IPS-NIHi7 (cell line): ENCODE data around the gene ZNF519.
"Not testable (repeated sequence)": the region's sequence is repeated elsewhere in the genome, so short reads cannot be mapped to it uniquely, and the experiment has no call there.

Experiments
- DNase-seq: peaks from one replicate; pipeline ENCODE4 v3.0.0; 2012; ENCODE audit warnings: mixed read lengths; ENCODE audit errors: extremely low spot score

The ZNF519 gene

GRCh38 chr18:14132271-14132700, at the start of gene ZNF519:
ZNF519 (minus strand) TSS chr18:14132435; CDS start chr18:14132277, 158 bp downstream.
- DNase-seq: peak; percentile 84

DNA sequence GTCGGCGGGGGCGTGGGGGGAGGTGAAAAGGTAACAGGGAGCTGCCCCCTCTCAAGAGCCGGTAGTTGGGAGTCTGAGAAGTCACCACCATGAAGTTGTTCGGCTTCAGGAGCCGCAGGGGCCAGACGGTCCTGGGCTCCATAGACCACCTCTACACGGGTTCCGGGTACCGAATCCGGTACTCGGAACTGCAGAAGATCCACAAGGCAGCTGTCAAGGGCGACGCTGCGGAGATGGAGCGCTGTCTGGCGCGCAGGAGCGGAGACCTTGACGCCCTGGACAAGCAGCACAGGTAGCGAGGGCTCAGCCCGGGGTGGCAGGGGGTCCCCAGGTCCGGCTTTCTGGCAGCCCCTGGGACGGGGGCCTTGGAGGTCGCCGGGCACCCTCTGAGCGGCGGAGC, 47.1 kb upstream of the ZNF519 start:
- DNase-seq: no peak

GRCh38 chr18:14178321-14179196, 46.3 kb upstream of the ZNF519 start:
- peak; percentile 46 for DNase-seq

- not testable (repeated sequence) for DNase-seq
These were observed 45.5 kb upstream of the ZNF519 start for GRCh38 chr18:14177540-14178320.

GRCh38 chr18:14175404-14175803, 43.2 kb upstream of the ZNF519 start:
- not testable (repeated sequence) for DNase-seq

DNA sequence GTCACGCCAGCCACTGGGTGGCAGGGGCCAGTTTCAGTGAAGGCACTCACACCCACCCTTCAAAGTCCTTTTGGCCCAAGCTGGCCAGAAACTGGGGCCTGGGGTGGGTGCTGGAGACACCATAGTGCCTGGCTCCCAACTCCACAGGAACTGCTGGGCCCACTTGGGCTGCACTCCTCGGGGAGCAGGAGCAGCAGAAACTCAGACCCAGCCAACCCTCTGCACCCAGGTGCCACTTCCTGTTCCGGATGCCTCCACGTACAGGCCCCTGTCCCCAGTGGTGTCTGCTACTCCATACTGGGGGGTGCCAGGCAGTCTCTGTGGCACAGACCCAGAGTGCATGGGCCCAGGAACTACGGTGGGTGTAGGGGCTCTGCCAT, 42.5 kb upstream of the ZNF519 start:
- no peak for DNase-seq

DNA sequence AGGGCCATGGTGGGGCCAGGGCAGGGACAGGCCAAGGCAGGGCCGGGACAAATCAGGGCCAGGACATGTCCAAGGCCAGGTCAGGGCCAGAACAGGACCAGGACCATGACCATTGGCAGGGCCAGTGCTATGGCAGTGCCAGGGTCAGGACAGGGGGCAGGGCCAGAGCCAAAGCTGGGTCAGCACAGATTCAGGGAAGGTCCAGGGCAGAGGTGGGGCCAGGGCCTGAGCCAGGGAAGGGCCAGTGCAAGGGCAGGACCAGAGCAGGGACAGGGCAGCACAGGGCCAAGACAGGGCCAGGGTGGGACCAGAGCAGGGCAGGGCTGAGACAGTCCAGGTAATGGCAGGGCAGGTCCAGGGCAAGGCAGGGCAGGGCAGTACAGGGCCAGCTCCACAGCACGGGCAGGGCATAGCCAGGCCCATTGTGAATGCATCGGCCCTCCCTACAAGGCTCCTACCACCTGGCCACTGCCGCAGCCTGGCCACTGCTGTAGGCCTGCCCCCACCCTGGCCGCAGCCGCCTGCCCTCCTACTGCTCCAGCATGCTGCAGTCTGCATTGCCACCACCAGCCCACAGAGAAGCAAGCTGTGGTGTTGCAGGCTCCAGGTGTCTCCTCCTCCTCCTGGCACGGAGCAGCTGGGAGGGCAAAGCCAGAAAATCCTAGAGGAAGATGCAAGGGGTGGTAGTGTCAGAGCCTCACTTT, 41.9 kb upstream of the ZNF519 start:
- not testable (repeated sequence) for DNase-seq

DNA sequence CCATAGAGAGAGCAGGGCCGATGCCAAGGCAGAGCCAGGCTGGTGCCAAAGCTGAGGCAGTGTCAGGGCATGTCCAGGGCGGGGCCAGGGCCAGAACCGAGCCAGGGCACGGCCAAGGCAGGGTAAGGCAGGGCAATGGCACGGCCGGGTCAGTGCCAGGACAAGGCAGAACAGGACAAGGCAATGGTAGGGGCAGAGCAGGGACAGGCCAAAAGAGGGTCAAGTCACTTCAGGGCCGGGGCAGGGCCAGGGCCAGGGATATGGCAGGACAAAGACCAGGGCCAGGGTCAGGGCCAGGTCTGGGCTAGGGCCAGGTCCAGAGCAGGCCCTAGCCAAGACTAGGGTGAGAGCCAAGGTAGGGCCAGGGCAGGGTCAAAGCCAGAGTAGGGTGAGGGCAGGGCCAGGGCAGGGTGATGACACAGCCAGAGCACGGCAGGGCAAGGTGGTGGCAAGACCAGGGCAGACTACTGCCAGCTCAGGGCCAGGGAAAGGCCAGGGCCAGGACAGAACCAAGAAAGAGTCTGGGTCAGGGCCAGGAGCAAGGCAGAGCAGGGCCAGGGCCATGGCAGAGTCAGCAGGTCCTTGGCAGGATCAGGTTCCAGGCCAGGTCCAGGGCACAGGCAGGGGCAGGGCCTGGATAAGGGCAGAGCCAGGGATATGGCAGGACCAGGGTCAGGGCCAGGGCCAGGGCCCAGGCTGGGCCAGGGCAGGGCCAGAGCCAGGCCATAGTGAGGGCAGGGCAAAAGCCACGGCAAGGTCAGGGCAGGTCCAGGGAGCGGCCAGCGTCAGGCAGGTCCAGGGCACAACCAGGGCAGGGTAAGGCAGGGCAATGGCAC, 41.1 kb upstream of the ZNF519 start:
- not testable (repeated sequence) for DNase-seq

GRCh38 chr18:14172142-14173115, 40.2 kb upstream of the ZNF519 start:
- DNase-seq: not testable (repeated sequence)

DNA sequence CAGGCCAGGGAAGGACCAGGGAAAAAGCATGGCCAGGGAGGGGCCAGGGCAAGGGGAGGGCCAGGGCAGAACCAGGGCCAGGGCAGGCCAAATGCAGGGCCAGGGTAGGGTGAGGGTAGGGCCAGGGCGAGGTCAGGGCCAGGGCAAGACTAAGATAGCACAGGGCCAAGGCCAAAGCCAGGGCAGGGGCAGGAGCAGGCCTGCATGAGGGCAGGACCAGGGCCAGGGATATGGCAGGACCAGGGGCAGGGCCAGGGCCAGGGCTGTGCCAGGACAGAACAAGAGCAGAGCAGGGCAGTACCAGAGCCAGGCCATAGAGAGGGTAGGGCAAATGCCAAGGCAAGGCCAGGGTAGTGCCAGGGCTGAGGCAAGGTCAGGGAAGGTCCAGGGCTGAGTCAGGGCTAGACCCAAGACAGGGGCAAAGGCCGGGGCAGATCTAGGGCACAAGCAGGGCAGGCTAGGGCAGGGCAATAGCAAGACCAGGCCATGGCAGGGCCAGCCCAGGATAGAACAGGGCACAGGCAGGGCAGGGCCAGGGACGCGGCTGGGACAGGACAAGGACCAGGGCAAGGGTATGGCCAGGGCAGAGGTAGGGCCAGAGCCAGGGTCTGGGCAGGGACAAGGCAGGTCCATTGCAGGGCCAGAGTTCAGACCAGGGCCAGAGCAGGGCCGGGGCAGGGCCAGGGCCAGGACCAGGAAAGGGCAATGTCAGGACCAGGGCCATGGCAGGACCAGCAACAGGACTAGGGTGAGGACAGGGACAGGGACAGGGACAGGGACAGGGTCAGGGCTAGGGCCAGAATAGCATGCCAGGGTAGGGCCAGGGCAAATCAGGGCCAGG, 39.3 kb upstream of the ZNF519 start:
- not testable (repeated sequence) for DNase-seq

DNA sequence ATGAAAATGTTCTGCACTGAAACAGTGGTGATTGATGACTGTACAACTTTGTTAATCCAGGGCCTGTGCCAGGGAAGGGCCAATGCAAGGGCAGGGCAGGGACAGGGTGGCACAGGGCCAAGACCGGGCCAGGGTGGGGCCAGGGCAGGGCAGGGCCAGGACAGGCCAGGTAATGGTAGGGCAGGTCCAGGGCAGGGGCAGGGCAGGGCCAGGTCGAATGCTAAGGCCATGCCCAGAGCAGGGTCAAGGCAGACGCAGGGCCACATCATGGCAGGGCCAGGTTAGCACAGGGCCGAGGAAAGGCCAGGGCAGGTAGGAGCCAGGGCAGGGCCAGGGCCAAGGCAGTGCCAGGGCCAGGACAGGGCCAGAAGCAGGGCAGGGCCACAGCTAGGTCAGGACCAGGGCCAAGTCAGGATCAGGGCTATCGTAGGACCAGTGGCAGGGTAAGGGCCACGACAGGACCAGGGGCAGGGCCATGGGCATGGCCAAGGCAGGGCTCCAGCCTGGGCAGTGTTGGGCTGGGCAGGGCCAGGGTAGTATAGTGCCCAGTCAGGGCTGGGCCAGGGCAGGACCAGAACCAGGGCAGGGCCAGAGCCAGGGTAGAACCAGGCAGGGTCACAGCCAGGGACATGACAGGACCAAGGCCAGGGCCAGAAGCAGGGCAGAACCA, 38.3 kb upstream of the ZNF519 start:
- not testable (repeated sequence) for DNase-seq

DNA sequence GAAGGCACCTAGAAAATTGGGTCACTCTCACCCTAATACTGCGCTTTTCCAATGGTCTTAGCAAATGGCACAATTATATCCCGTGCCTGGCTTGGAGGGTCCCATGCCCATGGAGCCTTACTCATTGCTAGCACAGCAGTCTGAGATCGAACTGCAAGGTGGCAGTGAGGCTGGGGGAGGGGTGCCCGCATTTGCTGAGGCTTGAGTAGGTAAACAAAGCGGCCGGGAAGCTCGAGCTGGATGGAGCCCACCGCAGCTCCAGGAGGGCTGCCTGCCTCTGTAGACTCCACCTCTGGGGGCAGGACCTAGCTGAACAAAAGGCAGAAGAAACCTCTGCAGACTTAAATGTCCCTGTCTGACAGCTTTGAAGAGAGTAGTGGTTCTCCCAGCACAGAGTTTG, 30.7 kb upstream of the ZNF519 start:
- DNase-seq: not testable (repeated sequence)

GRCh38 chr18:14151564-14152113, 19.4 kb upstream of the ZNF519 start:
- not testable (repeated sequence) for DNase-seq

DNA sequence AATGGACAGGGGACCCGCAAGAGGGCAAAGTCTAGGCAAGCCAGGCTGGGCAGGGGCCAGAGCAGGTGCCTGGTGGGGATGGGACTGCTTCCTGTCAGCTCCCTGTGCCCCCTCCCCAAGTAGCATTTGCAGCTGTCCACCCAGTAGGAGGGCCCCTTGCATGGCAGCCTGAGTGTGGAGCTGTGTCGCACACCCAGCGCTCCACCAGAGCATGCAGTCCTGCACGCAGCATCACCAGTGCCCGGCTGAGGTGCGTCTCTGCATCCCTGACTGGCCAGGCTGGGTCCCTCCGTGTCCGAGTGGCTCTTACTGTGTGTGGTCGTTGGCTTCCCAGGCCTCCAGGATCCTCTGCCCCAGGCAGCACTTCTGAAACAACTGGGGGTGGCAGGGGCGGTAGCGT, 18.5 kb upstream of the ZNF519 start:
- not testable (repeated sequence) for DNase-seq

- DNase-seq: not testable (repeated sequence)
These were observed 17.7 kb upstream of the ZNF519 start for GRCh38 chr18:14149916-14150420.

- not testable (repeated sequence) for DNase-seq
These were observed 17.1 kb upstream of the ZNF519 start for GRCh38 chr18:14149121-14149850.
